ENCODE data around the gene PLXNB1. TPM values are rescaled to one million over a fixed set of nuclear protein-coding genes. Genes with fewer than 3 reads are reported as not detected.

The PLXNB1 gene
- total RNA-seq, 1 experiment from 2014 or later = 35.6 TPM

GRCh38 chr3:48467110-48467454 lies 37.2 kb upstream of the PLXNB1 start:
- ChIA-PET POLR2A (no interaction called here), RAD21 (ENCODE audit: low non-redundant PET in 1 of 2, low total read pairs in 2 of 2, uncharacterized antibody in 2 of 2, unreplicated experiment in 2 of 2) (no interaction called here), CTCF (interaction anchor here (3.3 kb wide), 1 partner anchor 82 kb away, joined by 19 read pairs; no protein-coding TSS in a partner anchor)
- Histone ChIP-seq H3K9me2 (ENCODE audit: insufficient read depth) (no peaks in the 10 kb centered on the region), H3K4me3 (replicated peaks in 1 of 2; ENCODE audit: low read depth in 1 of 2, low read length in 2 of 2) (peak overlapping the region; percentile 56 to 60), H3K9me3 (ENCODE audit: control insufficient read depth in 1 of 2, insufficient read depth in 1 of 2, low read depth in 1 of 2, low read length in 2 of 2) (no peaks in the 10 kb centered on the region), H3K9ac (ENCODE audit: low read length) (peak overlapping the region; percentile 82), H3K4me2 (ENCODE audit: low read length) (peak overlapping the region; percentile 92), H3K27me3 (ENCODE audit: insufficient read depth, low read length) (no peaks in the 10 kb centered on the region), H3K4me1 (ENCODE audit: control insufficient read depth in 1 of 2, insufficient read depth in 2 of 2, low read length in 2 of 2) (peaks cover 22 to 40% of the 10 kb centered on the region in 2 experiments), H3K36me3 (ENCODE audit: control insufficient read depth in 1 of 2, insufficient read depth in 2 of 2, low read length in 2 of 2) (peaks cover 0 to 16% of the 10 kb centered on the region in 2 experiments; a peak in 1 of 4 replicates), H4K20me1 (ENCODE audit: insufficient read depth) (no peaks in the 10 kb centered on the region), H3K27ac (ENCODE audit: low read depth, low read length) (peak overlapping the region; percentile 98), H2AFZ (ENCODE audit: low read depth, low read length, poor library complexity, severe bottlenecking) (no peak overlapping the region), H3K79me2 (ENCODE audit: insufficient read depth, low read length) (peaks cover 52% of the 10 kb centered on the region)
- TF ChIP-seq YY1 (IDR thresholded peaks at IDR 0.05; ENCODE audit: extremely low read depth, insufficient replicate concordance, low read depth, low read length) = no peak
- no peak for TF ChIP-seq CBX3 (IDR thresholded peaks at IDR 0.05; ENCODE audit: low read depth)
- no peak for TF ChIP-seq ZBTB33 (IDR thresholded peaks at IDR 0.05; ENCODE audit: extremely low read depth, insufficient replicate concordance, low read length)
- TF ChIP-seq TCF7L2 (IDR thresholded peaks at IDR 0.05; ENCODE audit: borderline replicate concordance, extremely low read depth, insufficient read depth, insufficient read length) = no peak
- no peak for TF ChIP-seq SP1 (IDR thresholded peaks at IDR 0.05; ENCODE audit: low read depth)
- TF ChIP-seq SRF (IDR thresholded peaks at IDR 0.05; ENCODE audit: low read depth) = no peak
- intact Hi-C loops (cut with micrococcal nuclease) = no loop called here
- ATAC-seq = no peak
- BruUV-seq (replicated peaks) = no TSS peak
- no peak for DNase-seq (ENCODE audit: low read depth, low spot score)
